Mononuclear cell (primary cell): Measurements from ENCODE around the gene EBPL. TPM values are rescaled to one million over a fixed set of nuclear protein-coding genes. Genes with fewer than 3 reads are reported as not detected.
"Not testable (repeated sequence)": the region's sequence is repeated elsewhere in the genome, so short reads cannot be mapped to it uniquely, and the experiment has no call there.

Source experiments
- H3K27me3 ChIP-seq: 2 replicates; pipeline ENCODE4 v1.6.0; 2011; ENCODE audit warnings: low read length, control low read depth; ENCODE audit not compliant: insufficient read depth
- H3K4me1 ChIP-seq: 2 replicates; pipeline ENCODE4 v1.5.1; 2011; ENCODE audit warnings: mild to moderate bottlenecking, low read length, control low read depth; ENCODE audit not compliant: insufficient read depth
- H3K4me3 ChIP-seq: 2 replicates; pipeline ENCODE4 v1.5.1; 2011; ENCODE audit warnings: mild to moderate bottlenecking, low read length, moderate library complexity
- H3K9me3 ChIP-seq: 2 replicates; pipeline ENCODE4 v1.5.1; 2011; ENCODE audit warnings: low read depth, mild to moderate bottlenecking, control low read depth, low read length
- total RNA-seq: library from RNA; depleted of rRNA; stranded (reverse); fragments of >200 nt; gene quantifications from one replicate; pipeline ENCODE4 v1.2.3, GENCODE V29; 2012

EBPL gene
- total RNA-seq, 1 donor: 20.1 TPM

DNA sequence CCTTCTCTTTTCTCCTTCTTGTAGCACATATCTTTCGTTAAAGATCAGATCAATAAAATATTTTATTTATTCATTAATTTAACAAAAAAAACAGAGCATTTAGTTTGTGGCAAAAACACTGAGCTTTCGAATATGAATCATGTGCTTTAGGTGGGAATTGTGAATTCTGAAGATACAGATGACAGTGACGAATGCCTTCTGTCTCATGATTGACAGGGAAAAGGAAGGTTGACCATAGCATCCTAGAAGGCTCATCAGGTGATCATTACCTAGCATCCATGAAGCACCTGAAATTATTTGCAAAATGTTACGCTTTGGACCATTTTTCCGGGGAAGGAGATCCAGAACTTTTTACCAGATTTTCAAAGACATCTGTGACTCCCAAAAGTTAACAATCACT lies 59.1 kb downstream of the EBPL start:
- no peaks in the 10 kb centered on the region for H3K9me3 ChIP-seq
- H3K4me3 ChIP-seq: no peak overlapping the region
- H3K4me1 ChIP-seq: peaks cover 91% of the 10 kb centered on the region
- H3K27me3 ChIP-seq: no peaks in the 10 kb centered on the region

DNA sequence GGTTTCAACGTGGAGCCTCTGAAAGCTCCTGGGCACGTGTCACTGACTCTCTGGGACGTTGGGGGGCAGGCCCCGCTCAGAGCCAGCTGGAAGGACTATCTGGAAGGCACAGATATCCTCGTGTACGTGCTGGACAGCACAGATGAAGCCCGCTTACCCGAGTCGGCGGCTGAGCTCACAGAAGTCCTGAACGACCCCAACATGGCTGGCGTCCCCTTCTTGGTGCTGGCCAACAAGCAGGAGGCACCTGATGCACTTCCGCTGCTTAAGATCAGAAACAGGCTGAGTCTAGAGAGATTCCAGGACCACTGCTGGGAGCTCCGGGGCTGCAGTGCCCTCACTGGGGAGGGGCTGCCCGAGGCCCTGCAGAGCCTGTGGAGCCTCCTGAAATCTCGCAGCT lies 60.7 kb downstream of the EBPL start:
- no peak overlapping the region for H3K4me3 ChIP-seq
- H3K9me3 ChIP-seq: no peaks in the 10 kb centered on the region
- no peaks in the 10 kb centered on the region for H3K27me3 ChIP-seq
- peaks cover 81% of the 10 kb centered on the region for H3K4me1 ChIP-seq

DNA sequence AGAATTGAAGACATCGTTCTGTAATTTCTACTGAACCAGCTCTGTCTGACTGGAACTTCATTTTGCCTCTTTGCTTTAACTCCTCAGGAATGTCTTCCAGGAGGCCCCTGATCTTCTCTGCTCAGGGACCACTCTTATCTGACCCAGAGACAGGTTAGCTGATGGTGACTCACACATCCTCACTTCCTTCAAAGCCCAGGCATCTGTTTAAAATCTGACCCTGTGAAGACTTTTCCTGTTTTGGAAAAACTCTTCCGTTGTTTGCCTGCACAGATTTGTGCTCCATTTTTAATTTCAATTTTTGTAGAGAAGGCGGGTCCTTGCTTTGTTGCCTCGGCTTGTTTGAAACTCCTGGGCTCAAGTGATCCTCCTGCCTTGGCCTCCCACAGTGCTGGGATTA lies 61.3 kb downstream of the EBPL start:
- H3K4me1 ChIP-seq: peaks cover 75% of the 10 kb centered on the region
- no peaks in the 10 kb centered on the region for H3K27me3 ChIP-seq
- H3K9me3 ChIP-seq: no peaks in the 10 kb centered on the region
- H3K4me3 ChIP-seq: peak overlapping the region; percentile 87

DNA sequence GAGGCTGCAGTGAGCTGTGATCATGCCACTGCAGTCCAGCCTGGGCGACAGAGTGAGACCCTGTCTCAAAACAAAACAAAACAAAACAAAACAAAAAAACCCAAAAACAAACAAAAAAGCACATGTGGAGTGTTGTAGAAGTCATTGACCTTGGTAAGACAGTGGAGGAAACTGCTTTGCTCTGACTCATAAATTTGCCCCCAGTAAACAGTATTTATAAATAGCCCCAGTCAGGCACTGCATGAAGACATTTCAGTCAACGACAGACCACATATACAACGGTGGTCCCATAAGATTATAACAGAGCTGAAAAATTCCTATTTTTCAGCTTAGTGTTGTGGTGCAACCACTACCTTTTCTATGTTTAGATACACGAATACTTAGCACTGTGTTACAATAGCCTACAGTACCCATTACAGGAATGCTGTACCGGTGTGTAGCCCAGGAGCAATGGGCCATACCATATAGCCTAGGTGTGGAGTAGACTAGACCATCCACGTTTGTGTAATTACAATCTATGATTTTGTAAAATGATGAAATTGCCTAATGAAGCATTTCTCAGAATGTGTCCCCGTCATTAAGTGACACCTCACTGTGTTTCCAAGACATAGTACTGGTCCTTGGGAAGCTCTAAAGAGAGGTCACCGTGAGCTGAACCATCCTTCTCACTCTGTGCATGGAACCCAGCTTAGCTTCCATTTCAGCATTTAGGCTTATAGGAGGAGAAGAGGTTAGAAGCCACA lies 61.9 kb downstream of the EBPL start:
- Histone ChIP-seq H3K4me1 (peaks cover 70% of the 10 kb centered on the region), H3K9me3 (no peaks in the 10 kb centered on the region), H3K27me3 (no peaks in the 10 kb centered on the region), H3K4me3 (peak overlapping the region; percentile 87)

DNA sequence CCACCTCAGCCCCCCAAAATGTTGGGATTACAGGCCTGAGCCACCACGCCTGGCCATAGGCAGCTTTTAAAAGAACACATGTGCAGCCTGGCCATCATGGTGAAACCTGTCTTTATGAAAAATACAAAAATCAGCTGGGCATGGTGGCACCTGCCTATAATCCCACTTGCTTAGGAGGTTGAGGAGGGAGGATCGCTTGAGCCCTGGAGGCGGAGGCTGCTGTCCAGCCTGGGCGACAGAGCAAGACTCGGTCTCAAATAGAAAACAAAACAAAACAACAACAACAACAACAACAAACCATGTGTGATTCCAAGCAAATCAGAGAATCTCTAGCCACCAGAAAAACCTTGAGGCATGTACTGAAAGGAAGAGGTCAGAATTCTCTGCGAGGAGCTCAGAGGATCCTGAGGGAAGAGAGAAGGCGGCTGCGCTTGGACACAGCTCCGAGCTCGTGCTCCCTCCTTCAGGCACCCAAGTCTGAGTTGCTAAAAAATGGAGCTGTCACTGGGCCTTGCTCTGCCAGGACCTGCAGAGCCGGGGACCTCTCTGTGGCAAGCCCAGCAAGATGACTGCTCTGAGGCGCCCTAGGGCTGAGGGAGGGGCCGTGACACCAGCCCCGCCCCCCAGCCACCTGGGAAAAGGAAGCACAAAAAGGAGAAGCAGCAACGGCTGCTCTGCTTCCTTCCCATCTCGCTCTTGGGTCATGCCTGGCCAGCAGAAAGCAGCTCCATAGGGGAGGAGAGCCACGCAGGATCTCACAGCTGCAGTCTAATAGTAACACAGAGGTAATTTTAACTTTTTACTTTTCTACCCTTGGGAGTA lies 63.2 kb downstream of the EBPL start, which contains the start of gene ARL11:
TSS of gene ARL11 (plus strand) at position 677 of the 822 bp plus-strand sequence. CDS start 1,941 bp downstream, outside the sequence.
- peak within 1 kb of the TSS; percentile 87 for H3K4me3 ChIP-seq
- no peaks in the 10 kb centered on the region for H3K9me3 ChIP-seq
- H3K4me1 ChIP-seq: peaks cover 56% of the 10 kb centered on the region
- H3K27me3 ChIP-seq: no peaks in the 10 kb centered on the region

DNA sequence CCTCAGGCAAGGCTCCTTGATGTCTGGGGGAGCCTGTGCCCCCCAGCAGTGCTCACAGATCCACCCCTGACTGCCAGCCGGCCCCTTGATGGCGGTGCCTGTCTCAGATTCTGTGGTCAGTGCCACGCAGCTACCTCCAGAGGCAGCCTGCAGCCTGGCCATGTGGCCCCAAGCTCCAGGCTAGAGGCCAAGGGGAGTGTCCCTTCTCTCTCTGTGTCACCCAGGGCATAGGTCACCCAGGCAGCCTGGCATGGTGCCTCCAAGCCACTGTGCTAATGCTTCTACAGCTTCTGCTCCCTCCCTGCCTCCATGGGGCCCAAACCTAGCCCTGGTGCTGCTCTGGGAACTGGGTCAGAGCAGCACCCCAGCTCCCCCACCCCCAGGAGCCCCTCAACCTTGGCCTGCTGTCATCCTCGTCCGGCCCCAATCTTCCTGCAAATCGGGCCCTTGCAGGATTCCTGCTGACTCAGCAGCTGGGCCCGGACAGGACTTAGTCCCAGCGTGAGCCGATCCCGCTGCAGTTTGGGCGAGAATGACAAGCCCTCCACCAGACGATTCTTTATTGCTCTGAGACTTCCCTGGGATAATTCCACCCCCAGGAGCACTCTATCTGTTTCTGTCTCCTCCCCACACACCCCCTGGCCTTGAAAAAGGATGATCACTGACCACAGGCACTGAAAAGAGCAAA lies 65.8 kb downstream of the EBPL start:
- H3K27me3 ChIP-seq: no peaks in the 10 kb centered on the region
- no peak overlapping the region for H3K4me3 ChIP-seq
- H3K9me3 ChIP-seq: no peaks in the 10 kb centered on the region
- H3K4me1 ChIP-seq: peaks cover 35% of the 10 kb centered on the region

DNA sequence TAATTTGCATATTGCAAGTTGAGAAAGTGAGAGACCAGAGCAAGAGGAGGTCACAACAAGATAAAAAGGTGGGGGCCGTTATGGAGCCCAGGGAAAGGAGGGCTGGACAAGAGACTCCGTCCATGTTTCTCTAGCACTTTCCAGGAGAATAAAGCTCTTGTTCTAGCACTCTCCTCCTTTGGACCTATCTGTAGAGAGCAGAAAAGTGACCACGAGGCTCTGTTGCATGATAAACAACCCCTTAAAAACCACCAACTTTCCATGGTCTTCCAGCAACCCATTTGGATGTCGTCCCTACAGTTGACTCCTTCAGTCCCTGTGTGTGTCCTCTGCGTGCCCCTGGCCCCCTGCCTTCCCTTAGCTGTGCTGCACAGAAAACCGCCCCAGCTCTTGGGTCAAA lies 67.1 kb downstream of the EBPL start:
- no peaks in the 10 kb centered on the region for H3K27me3 ChIP-seq
- no peak overlapping the region for H3K4me3 ChIP-seq
- peaks cover 31% of the 10 kb centered on the region for H3K4me1 ChIP-seq
- H3K9me3 ChIP-seq: no peaks in the 10 kb centered on the region

DNA sequence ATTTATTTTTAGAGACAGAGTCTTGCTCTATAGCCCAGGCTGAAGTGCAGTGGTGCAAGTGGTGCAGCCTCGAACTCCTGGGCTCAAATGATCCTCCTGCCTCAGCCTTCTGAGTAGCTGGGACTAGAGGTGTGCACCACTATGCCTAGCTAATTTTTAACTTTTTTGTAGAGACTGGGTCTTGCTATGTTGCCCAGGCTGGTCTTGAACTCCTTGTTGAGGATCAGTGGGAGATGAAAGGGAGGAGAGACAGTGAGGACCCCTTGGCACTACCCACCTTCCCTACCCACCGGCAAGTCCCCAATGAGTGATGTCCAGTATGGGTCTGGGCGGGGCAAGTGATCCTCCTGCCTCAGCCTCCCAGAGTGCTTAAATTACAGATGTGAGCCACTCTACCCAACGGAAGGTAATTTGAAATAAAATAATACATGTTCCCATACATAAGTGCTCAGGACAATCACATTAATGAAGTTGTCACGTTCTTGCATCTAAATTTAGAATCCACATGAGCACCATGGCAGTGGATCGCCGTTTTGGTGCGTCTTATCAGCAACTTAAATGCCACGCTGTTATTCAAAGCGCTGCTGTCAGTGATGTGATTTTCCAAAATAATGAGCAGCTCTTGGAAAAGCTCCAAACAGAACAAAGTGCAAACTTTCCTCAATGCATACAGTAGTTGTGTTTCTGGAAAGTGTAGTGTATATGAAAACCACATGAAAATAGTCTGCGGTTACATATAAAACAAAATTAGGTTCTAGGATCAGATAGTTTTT lies 68.9 kb downstream of the EBPL start:
- Histone ChIP-seq H3K4me1 (peaks cover 13% of the 10 kb centered on the region), H3K9me3 (no peaks in the 10 kb centered on the region), H3K27me3 (no peaks in the 10 kb centered on the region), H3K4me3 (no peak overlapping the region)

DNA sequence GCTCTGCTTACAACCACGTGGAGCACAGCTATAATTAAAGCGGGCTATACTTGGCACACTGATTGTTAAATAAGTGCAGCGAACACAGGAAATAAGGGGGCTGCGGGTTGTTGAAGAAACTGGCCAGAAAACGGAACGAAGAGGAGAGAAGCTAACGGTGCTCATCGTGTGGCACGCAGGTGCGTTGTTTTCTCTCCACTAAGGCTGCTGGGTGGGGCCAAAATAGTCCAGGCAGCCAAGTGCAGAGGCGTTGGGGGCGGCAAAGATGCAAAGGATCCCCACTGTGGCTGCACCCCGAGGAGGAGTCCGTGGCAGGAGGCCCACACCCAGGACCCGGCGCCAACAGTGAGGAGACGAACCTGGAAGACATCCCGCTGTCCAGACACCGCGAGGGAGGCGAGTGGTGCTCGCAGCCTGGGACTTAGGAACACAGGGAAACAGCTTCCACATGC lies 71.1 kb downstream of the EBPL start:
- Histone ChIP-seq H3K27me3 (no peaks in the 10 kb centered on the region), H3K4me1 (peaks cover 8% of the 10 kb centered on the region), H3K4me3 (no peak overlapping the region), H3K9me3 (no peaks in the 10 kb centered on the region)

DNA sequence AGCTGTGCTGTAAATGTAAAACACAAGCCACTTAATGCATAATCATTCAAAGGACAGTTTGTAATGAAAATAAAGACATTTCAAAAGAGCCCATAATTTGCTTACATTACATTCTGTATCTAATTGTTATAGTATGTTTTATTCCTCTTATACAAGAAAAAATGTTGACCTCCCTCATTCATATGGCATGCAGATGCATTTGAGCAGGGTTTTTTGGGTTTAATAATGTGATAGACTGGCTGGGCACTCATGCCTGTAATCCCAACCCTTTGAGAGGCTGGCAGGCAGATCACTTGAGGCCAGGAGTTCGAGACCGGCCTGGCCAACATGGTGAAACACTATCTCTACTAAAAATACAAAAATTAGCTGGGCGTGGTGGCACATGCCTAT lies 74.6 kb downstream of the EBPL start:
- H3K4me3 ChIP-seq: no peak overlapping the region
- H3K4me1 ChIP-seq: peaks cover 8% of the 10 kb centered on the region
- no peaks in the 10 kb centered on the region for H3K9me3 ChIP-seq

DNA sequence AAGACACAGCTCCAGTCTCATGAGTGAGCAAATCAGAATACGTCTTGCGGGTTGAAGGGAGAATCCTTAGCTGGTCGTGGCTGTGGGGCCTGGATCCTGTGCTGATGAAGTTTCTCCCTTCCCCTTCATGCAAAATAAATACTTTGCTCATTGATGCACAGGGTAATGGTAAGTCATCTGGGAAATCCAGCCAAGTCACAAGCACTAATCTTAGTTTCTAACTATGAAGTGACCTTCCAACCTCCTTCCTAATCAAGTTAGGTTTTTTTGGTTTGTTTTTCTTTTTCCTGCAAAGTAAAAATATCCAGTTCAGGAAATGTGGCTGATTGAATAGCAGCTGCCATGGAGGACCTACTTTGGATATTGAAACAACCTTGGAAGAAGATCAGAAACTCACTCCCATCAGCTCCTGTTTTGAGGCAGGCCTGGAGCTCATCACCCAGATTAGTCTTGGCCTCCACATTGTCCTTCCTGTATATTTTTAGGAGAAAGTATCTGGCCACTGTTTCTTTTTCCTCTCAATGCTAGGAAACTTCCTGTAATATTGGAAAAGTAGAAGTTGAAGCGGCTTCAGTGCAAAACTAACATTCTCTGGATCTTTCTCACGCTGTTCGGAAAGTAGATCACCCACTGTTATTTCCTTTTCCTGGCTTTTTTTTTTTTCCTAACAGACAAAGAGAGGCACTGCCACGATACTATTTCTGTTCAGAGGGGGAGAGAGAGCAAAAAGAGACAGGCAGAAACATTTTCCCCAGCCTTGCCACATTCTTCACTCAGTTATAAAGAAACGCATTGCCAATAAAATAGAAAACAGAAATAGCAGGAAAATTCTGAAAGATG lies 75.2 kb downstream of the EBPL start:
- Histone ChIP-seq H3K9me3 (no peaks in the 10 kb centered on the region), H3K4me1 (peaks cover 8% of the 10 kb centered on the region), H3K27me3 (no peaks in the 10 kb centered on the region), H3K4me3 (no peak overlapping the region)

More for the DNA sequence above, 74.6 kb downstream of the EBPL start:
- H3K27me3 ChIP-seq: no peaks in the 10 kb centered on the region

DNA sequence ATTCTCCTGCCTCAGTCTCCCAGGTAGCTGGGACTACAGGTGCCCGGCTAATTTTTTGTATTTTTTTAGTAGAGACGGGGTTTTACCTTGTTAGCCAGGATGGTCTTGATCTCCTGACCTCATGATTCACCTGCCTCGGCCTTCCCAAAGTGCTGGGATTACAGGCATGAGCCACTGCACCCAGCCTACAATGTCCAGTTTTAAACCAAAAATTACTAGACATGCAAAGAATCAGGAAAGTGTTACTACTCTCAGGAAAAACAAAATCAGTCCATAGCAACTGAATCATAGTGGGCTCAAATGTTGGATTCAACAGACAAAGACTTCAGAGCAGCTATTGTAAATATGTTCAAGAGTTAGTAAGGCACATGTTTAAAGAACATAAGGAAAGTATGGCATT lies 79.2 kb downstream of the EBPL start:
- not testable (repeated sequence) for H3K27me3 ChIP-seq, H3K4me3 ChIP-seq, H3K9me3 ChIP-seq
- H3K4me1 ChIP-seq: peaks cover 15% of the 10 kb centered on the region
